LNCaP clone FGC (cell line): ENCODE data around the gene IER3IP1.
A peak's percentile ranks its signal among the peaks of the same experiment; 100 is the strongest.
"Not testable (repeated sequence)": the region's sequence is repeated elsewhere in the genome, so short reads cannot be mapped to it uniquely, and the experiment has no call there.

Source experiments
- DNase-seq: peaks from one replicate; pipeline ENCODE4 v3.0.0-alpha.2; 2011; ENCODE audit warnings: low read depth
- H3K4me3 ChIP-seq: 2 replicates; pipeline ENCODE4 v1.5.1; 2011; ENCODE audit warnings: mild to moderate bottlenecking, low read depth, low read length, control low read depth
- TF ChIP-seq, protein P1 (sequence below): IDR thresholded peaks from 2 replicates; pipeline ENCODE4 v1.5.1; 2012; ENCODE audit warnings: mild to moderate bottlenecking; ENCODE audit not compliant: control insufficient read depth, insufficient read depth; ENCODE audit errors: extremely low read depth

Gene IER3IP1, protein sequence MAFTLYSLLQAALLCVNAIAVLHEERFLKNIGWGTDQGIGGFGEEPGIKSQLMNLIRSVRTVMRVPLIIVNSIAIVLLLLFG

DNA sequence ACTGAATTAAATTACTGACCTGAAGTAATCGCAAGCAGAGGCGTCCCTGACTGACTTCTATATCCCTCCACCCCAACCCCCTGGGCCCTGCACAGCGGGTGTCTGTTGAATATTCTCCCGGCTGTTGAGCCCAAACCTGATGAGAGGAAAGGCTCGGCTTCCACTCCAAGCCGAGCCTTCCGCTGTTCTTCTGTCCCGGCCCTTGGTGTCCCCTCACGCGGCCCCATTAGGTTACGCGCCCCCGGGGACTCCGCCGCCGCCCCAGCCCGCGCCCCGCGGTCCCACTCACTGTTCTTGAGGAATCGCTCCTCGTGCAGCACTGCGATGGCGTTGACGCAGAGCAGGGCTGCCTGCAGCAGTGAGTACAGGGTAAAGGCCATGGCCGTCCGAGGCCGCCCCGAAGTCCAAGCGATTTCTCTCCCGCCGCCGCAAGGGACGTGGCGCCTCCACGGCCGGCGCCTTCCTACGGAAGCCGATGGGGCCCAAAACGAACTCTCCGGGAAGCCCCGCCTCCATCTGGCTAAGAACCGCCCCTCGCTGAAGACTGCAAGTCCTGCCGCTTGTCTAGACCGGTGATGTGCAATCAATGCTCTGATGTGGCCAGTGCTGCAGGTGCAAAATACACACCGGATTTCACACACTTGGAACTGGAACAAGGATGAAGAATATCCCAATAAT lies at the start of gene IER3IP1:
TSS of gene IER3IP1 (minus strand) at position 467 of the 678 bp plus-strand sequence. CDS start at position 380, 87 bp downstream.
- TF ChIP-seq, protein P1, sequence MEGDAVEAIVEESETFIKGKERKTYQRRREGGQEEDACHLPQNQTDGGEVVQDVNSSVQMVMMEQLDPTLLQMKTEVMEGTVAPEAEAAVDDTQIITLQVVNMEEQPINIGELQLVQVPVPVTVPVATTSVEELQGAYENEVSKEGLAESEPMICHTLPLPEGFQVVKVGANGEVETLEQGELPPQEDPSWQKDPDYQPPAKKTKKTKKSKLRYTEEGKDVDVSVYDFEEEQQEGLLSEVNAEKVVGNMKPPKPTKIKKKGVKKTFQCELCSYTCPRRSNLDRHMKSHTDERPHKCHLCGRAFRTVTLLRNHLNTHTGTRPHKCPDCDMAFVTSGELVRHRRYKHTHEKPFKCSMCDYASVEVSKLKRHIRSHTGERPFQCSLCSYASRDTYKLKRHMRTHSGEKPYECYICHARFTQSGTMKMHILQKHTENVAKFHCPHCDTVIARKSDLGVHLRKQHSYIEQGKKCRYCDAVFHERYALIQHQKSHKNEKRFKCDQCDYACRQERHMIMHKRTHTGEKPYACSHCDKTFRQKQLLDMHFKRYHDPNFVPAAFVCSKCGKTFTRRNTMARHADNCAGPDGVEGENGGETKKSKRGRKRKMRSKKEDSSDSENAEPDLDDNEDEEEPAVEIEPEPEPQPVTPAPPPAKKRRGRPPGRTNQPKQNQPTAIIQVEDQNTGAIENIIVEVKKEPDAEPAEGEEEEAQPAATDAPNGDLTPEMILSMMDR, result no peak
- peak within 1 kb of the TSS; percentile 98 for H3K4me3 ChIP-seq
- peak; percentile 77 for DNase-seq

DNA sequence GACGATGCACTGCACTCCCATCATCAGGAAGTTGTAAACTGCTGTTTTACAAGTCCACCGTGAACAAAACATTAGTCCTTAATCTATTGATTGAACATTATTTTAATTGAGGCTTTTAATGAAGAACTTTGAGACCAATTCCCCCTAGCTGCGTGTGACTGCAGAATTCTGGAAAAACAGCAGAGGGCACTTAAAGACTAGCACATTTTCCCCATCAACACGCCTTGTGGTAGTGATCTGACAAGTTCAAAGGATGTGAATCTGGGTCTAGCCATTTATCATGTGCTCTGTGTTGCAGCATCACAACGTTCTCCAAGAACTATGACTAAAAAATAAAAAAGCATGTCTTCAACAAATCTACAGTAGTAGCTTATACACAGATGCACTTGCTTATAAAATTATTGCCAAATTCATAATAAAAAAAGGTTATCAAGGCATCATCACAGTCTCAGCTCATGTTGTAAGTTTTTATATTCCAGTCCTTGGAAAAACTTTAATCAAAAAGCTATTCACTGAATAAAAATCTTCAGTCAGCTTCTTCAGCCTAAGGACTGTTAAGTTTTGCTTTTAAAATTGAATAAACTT lies 39.5 kb upstream of the IER3IP1 start:
- no peak overlapping the region for H3K4me3 ChIP-seq
- TF ChIP-seq, protein P1, result peak; percentile 86
- peak; percentile 32 for DNase-seq

DNA sequence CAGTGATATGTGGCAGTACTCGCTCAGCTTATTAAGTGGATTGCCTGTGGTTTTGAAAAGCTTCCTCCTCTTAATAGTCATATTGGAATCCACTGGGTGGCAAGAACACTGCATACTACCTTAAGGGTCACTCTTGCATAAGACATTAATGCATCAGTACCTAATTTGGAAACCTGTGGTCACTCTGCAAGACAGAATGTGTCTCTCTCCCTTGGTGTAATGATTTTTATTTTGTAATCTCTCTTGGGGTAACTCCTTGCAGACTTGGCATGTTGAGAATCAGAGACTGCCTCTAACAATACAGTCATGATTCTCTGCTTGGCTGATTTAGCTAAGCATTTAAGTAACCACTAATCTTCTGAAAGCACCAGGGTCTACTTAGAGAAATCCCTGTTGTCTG lies 33.0 kb upstream of the IER3IP1 start:
- H3K4me3 ChIP-seq, result no peak overlapping the region
- TF ChIP-seq, protein P1, result no peak
- DNase-seq, result no peak

DNA sequence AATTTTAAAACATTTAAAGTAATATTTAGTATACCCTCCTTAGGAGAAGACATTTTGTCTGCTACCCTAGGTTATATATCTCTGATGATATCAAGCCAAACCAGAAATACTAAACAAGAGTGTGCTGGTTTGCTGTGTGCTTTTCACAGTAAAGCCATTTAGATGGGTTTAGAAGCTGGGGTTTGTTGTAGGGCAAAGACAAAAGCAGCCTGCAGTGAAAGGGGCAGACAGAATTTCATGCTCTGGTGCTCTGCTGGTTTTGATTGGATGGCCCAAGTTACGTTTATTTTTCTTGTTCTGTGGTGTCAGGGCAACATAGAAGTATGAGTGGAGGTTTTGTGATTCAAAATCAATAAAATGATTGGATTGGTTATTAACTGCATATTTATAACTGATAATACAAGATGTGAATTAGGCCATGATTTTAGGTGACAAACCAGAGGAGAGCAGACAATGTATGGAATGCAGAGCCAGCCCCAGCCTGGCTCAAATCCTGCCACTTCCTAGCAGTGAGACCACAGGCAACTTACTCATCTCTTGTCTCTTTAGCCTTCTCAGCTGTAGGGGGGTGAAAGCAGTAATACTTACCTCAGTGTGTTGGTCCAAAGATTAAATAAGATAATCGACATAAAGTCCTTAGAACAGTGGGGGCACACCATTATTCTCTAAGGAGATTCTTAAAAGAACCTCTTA lies 30.9 kb upstream of the IER3IP1 start:
- TF ChIP-seq, protein P1, result no peak
- H3K4me3 ChIP-seq, result no peak overlapping the region

DNA sequence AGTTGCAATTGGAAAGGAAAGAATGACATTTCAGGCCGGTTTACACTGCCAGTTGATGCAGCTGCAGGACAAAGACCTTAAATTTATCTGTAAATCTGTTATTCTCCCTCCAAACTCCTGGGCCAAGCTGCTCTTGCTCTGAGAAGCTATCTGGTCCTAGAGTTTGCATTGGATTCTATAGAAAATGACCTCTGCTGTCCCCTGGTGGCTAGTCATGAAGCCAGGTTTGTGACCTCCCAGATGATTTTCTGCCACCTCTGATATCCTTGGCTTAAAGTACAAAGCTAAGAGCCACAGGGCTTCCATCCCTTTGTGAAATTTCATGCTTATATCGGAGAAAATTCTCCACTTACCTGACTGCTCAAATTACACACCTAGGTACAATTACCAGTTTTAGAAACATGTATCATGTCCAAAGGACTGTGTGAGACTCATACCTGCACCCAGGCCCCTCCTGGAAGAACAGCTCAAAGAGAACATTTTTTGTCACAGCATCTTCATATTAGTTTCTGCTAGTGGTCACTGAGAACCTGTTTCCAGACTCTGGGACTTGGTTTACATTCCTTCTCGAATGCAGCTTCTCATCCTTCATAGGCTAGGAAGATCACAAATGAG lies 28.9 kb upstream of the IER3IP1 start:
- no peak overlapping the region for H3K4me3 ChIP-seq
- DNase-seq, result peak; percentile 7
- TF ChIP-seq, protein P1, result peak; percentile 89

More for the DNA sequence above, 30.9 kb upstream of the IER3IP1 start:
- no peak for DNase-seq

DNA sequence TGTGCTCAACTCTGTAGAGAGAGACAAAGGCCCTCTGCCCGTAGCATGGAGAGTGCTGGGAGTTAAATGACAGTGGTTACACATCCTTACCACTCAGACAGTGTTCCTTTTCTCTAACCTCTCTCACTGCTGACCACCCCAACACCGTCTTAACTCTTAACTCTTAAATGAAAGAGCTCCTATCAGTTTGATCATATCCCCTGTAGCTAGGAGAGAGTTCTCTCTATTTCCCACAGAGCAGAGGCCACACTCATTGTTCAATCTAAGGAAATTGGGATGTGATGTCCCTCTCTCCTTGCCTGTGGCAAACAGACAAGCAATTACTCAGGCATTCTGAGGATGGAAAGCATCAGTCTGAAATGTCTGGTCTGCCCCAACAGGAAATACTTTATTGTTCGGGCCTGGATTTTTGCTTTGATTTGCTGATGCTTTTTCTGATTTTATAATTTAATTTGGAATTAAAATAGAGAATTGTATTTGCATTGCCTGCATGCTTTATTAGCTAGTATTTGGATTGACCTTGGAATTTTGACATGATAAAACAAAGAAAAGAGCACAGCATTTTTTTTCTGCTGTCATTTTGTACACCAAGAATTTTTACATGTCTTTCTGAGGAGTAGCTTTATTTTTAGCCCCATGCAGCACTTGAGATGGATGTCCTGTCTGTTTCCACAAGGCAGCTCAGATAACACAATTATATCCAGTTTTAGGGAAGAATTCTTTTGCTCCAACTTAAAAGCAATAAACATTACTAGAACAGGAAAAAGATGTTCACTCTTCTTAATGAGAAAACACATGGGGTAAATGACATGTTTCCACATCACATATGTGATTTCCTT lies 27.7 kb upstream of the IER3IP1 start:
- DNase-seq, result no peak
- H3K4me3 ChIP-seq, result no peak overlapping the region
- TF ChIP-seq, protein P1, result no peak

DNA sequence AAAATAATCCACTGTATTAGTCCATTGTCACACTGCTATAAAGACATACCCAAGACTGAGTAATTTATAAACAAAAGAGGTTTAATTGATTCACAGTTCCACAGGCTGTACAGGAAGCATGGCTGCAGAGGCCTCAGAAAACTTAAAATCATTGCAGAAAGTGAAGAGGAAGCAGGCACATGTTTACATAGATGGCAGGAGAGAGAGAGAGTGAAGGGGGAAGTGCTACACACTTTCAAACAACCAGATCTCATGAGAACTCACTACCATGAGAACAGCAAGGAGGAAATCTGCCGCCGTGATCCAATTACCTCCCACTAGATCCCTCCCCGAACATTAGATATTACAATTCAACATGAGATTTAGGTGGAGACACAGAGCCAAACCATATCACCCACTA lies 19.8 kb upstream of the IER3IP1 start:
- not testable (repeated sequence) for DNase-seq, H3K4me3 ChIP-seq
